GM21526 (cell line): ENCODE data around the gene COPB1.

Source experiments
- ATAC-seq: cut with Tn5 transposase; IDR thresholded peaks from one replicate; pipeline ENCODE4 v1.9.1; 2021; ENCODE audit warnings: moderate library complexity; ENCODE audit not compliant: unreplicated experiment, low FRiP score

The COPB1 gene

DNA sequence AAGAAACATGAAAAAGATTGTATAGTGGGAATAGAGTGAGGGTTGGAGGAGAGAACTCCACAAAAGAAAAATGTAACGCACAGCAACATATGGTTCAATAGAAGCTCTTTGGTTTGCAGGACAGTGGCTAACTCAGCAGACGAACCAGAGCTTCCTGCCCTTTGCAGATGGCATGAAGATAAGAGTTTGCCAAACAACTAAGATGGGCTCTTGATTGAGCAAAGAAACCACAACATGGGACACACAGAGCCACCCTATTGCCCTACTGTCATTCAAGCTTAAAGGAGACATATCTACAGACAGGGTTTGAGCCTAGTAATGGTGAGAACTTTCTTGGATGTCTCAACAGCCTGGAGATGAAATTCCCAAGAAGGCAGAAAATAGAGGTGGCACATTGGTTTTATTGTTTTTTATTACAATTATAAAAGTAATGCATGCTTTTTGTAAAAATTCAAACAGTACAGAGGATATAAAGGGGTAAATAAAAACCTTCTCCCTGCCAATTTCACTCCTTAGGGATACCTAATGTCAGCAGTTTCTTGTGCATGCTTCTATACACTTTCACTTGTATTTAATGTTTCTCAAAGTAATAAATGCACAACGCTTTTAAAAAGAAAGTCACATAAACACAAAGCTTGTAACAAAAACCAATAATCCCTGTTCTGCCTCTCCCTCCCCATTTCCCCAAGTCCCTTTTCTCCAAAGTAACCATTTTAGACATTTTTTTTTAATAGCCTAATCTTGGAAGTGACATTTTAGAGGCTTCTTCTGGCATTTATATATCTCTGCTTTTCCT lies 63.7 kb downstream of the COPB1 start:
- no peak for ATAC-seq

GRCh38 chr11:14425621-14426020 lies 74.0 kb downstream of the COPB1 start:
- no peak for ATAC-seq

DNA sequence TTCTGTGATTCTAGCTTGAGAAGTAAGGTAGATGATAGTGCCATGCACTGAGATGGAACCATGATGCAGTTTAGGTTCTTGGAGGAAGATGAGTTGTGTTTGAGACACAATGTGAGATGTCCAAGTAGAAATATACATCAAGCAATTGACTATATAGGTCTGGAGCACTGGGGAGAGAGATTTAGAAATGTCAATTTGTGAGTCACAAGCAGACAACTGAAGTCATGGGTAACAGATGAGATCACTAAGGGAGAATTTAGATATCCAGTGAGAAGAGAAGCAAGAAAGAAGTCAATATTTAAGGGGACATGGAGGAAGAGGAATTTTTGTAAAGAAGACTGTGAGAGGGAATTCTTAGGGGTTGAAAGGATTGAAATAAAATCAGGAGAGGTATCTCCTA lies 75.5 kb downstream of the COPB1 start:
- no peak for ATAC-seq

DNA sequence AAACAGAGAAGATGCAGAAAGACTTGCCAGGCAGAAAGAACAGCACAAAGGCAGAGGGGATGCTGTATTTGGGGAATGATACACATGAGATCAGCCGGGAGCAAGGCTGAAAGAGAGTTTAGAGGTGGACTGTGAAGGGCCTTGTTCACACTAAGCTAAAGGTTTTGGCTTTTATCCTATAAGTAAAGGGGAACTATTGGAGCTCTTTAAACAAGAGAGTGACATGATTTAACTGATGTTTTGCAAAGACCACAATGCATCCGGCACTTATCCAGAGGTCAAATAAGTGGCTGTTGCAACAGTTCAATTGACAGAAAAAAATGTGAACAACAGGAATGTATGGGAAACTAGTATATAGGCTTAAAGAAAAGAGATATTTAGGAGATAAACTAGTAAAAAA lies 76.0 kb downstream of the COPB1 start:
- no peak for ATAC-seq

DNA sequence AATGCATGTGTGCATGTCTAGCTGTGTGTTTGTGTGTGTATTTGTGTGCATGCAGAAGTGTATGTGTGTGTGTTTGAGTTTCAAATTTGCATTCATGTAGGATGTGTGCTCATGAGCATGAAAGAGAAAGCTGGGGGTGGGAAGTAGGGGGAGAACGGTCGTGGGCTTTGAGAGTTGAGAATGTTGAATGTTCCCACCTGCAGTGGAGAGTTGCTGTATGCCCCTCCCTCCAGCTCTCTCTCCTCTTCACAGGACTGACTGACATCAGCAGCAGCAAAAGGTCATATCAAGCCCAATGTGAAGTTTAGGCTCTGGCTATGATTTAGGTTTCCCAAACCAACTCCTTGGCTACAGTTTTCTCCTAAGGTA lies 76.8 kb downstream of the COPB1 start:
- no peak for ATAC-seq

GRCh38 chr11:14422052-14422813 lies 77.4 kb downstream of the COPB1 start:
- no peak for ATAC-seq

- no peak for ATAC-seq
Measured at GRCh38 chr11:14420223-14420622, 79.4 kb downstream of the COPB1 start.

DNA sequence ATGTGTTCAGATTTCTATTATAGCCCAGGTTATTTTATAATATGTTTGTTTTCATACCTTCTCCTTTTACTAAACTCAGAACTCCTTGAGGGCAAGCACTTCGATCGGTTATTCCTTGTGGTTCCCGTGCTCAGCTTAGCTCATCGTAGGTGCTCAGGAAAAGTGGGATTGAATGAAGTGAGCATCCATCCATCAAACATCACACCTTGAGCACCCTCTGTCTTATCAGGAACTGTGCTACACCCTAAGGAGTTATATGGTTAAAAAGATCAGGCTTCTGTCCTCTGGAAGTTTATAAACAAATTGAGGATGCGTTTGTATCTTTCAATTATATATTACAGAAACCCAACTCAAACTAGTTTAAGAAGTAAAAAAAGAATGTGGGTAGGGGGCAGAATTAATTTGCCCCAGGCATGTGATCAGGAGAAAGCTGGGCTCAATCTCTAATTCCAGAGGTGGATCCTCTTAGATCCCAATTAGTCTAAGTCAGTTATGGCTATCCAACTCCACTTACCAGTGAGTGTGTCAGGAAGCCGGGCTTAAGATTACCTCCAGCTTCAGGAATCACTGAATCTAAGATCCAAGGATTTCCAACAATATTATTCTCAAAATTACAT lies 80.7 kb downstream of the COPB1 start:
- ATAC-seq, result no peak

DNA sequence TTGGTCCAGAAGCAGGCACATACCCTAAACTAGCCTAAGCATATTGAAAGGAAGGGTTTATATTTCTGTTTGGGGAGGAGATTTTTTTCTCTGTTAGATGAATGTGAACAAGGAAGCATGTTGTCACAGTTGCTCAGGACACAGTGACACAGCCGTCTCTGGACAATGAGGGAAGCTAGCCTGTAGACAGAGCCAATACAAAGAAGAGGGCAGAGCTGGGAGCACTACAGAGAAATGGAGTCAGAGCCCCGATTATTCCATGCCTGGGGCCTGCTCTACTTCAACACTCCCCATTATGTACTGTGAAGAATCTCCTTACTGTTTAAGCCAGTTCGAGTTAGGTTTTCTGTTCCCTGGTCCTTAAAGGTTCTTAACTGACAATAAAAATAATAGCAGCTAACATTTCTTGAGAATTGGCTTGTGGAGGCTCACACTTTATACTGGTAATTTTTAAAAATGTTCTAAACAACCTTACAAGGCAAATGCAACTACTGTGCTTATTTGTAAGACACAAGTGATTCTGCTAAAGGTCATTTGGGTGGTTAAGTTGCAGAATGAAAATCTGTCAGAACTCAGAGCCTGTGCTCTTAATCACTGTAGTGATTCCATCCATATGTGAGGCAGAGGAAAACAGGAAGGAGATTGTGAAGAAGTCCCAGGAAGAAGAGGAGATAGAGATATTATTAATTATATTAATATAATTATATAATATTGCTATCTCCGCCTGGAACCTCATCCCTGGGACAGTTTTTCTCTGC lies 81.8 kb downstream of the COPB1 start:
- no peak for ATAC-seq

GRCh38 chr11:14417186-14417585 lies 82.4 kb downstream of the COPB1 start:
- ATAC-seq, result no peak

- ATAC-seq, result no peak
Measured at GRCh38 chr11:14414470-14415461, 84.8 kb downstream of the COPB1 start.

GRCh38 chr11:14413307-14414069 lies 86.1 kb downstream of the COPB1 start:
- no peak for ATAC-seq

DNA sequence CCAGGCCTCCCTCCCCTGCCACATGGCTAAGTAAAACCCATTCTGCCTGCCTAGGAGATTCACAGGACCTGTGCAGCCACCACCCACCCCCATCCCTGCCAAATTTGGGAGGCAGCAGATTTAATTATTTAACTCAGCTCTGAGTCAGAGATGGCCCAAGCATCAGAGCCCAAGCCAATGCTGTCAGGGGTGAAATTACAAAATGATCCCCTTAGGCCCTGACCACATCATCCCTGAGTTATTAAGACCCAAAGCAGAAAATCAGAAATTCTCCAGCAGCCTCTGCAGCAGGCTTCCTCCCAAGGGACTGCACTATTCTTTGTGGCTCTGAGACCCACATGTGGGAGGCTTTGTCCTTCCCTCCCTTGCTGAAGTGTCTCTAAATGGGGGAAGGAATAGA lies 87.8 kb downstream of the COPB1 start:
- ATAC-seq, result no peak

GRCh38 chr11:14409891-14410290 lies 89.7 kb downstream of the COPB1 start:
- no peak for ATAC-seq

DNA sequence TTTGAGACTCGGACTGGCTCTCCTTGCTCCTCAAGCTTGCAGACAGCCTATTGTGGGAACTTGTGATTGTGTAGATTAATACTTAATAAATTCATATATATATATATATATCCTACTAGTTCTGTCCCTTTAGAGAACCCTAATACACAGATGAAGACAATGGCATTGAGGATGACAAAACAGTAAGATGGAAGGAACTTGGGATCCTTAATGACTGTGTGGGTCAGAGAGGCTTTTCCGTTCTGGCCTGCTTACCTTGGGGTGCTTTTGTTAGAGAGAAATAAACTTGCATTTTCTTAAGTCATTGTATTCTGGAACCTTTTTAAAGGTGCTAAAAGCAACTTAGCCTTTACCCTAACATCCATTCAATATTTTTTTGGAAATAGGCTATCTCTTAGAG lies 91.0 kb downstream of the COPB1 start:
- no peak for ATAC-seq
